CD4-positive, CD25-positive, alpha-beta regulatory T cell (primary cell): ENCODE results near the gene ATAD3B. TPM values are rescaled to one million over a fixed set of nuclear protein-coding genes. Genes with fewer than 3 reads are reported as not detected.
"Not testable (repeated sequence)": the region's sequence is repeated elsewhere in the genome, so short reads cannot be mapped to it uniquely, and the experiment has no call there.

Experiments used
- ATAC-seq, 2 donors: fragments of 150-1000 bp; cut with Tn5 transposase; one replicate each; pipeline ENCODE4 v1.10.0; 2021; ENCODE audit warnings: low read depth in 2 of 2, moderate number of reproducible peaks in 2 of 2, moderate library complexity in 1 of 2
- DNase-seq, 3 donors: peaks; one replicate each; pipeline versions ENCODE4 v3.0.0 to v3.0.0-alpha.2; 2012 to 2022; ENCODE audit warnings: mixed read lengths in 1 of 3
- H3K27ac ChIP-seq: one replicate; pipeline ENCODE4 v1.7.0; 2013; ENCODE audit warnings: mild to moderate bottlenecking, low read length; ENCODE audit not compliant: insufficient read depth, poor library complexity, severe bottlenecking
- H3K27me3 ChIP-seq: one replicate; pipeline ENCODE4 v1.7.0; 2013; ENCODE audit warnings: low read length; ENCODE audit not compliant: control insufficient read depth, insufficient read depth
- H3K36me3 ChIP-seq: one replicate; pipeline ENCODE4 v1.7.0; 2013; ENCODE audit warnings: mild to moderate bottlenecking, low read length, moderate library complexity; ENCODE audit not compliant: control insufficient read depth, insufficient read depth
- H3K4me1 ChIP-seq: 2 replicates; pipeline ENCODE4 v1.7.0; 2013; ENCODE audit warnings: mild to moderate bottlenecking, low read length; ENCODE audit not compliant: insufficient read depth, control insufficient read depth, poor library complexity, severe bottlenecking
- H3K4me3 ChIP-seq: one replicate; pipeline ENCODE4 v1.7.0; 2013; ENCODE audit warnings: low read depth, mild to moderate bottlenecking, low read length, moderate library complexity
- H3K9me3 ChIP-seq, 2 experiments: 1 replicate in 1 of 2; 2 replicates in 1 of 2; pipeline ENCODE4 v1.7.0; 2013; ENCODE audit warnings: low read length in 2 of 2, mild to moderate bottlenecking in 1 of 2, moderate library complexity in 1 of 2; ENCODE audit not compliant: control insufficient read depth in 2 of 2
- H3K27ac Mint-ChIP-seq, 3 donors: one replicate each; pipeline ENCODE4 v1.8.0; 2020 to 2022; ENCODE audit warnings: mild to moderate bottlenecking in 3 of 3, mixed read lengths in 3 of 3, moderate library complexity in 2 of 3
- H3K27me3 Mint-ChIP-seq: one replicate; pipeline ENCODE4 v1.8.0; 2022; ENCODE audit warnings: mild to moderate bottlenecking, mixed read lengths
- H3K36me3 Mint-ChIP-seq: one replicate; pipeline ENCODE4 v1.8.0; 2020; ENCODE audit warnings: mixed read lengths
- H3K4me1 Mint-ChIP-seq, 4 donors: one replicate each; pipeline ENCODE4 v1.8.0; 2020 to 2022; ENCODE audit warnings: mixed read lengths in 4 of 4, mild to moderate bottlenecking in 1 of 4
- H3K4me3 Mint-ChIP-seq, 4 donors: one replicate each; pipeline ENCODE4 v1.8.0; 2020 to 2022; ENCODE audit warnings: mild to moderate bottlenecking in 4 of 4, mixed read lengths in 4 of 4, moderate library complexity in 3 of 4
- H3K9me3 Mint-ChIP-seq, 7 donors: one replicate each; pipeline ENCODE4 v1.8.0; 2020 to 2022; ENCODE audit warnings: mixed read lengths in 7 of 7, mild to moderate bottlenecking in 3 of 7, moderate library complexity in 2 of 7
- polyA plus RNA-seq, 4 donors: library from polyadenylated mRNA; unstranded; fragments of 300-500 nt; fragmentation: Illumina TruSeq; gene quantifications; one replicate each; pipeline ENCODE4 v1.2.3, GENCODE V29; 2021
- total RNA-seq: library from RNA; stranded (reverse); gene quantifications from one replicate; pipeline ENCODE4 v1.2.3, GENCODE V29; 2022

The ATAD3B gene
- total and polyA plus RNA-seq, 5 donors from 2014 or later, result 2.3 to 39.4 (median 3.6) TPM

- not testable (repeated sequence) for H3K9me3 Mint-ChIP-seq, H3K4me3 ChIP-seq, H3K27me3 ChIP-seq, H3K27ac ChIP-seq, H3K27me3 Mint-ChIP-seq, DNase-seq, ATAC-seq, H3K9me3 ChIP-seq, H3K36me3 Mint-ChIP-seq, H3K36me3 ChIP-seq, H3K27ac Mint-ChIP-seq, H3K4me3 Mint-ChIP-seq
- H3K4me1 ChIP-seq, result peaks cover 16% of the 10 kb centered on the region
- peaks cover 4 to 27% (median 18%) of the 10 kb centered on the region in 4 donors for H3K4me1 Mint-ChIP-seq
Measured at GRCh38 chr1:1508775-1509464, 37.4 kb downstream of the ATAD3B start.

- H3K4me3 ChIP-seq, H3K9me3 Mint-ChIP-seq, H3K27ac Mint-ChIP-seq, DNase-seq, H3K27me3 Mint-ChIP-seq, H3K27me3 ChIP-seq, H3K36me3 ChIP-seq, H3K27ac ChIP-seq, ATAC-seq, H3K9me3 ChIP-seq, H3K4me3 Mint-ChIP-seq, H3K36me3 Mint-ChIP-seq: not testable (repeated sequence)
- peaks cover 4 to 27% (median 18%) of the 10 kb centered on the region in 4 donors for H3K4me1 Mint-ChIP-seq
- peaks cover 16% of the 10 kb centered on the region for H3K4me1 ChIP-seq
Measured at GRCh38 chr1:1509465-1509850, 37.9 kb downstream of the ATAD3B start.

- Mint-ChIP-seq H3K4me1 (peaks cover 4 to 21% (median 8%) of the 10 kb centered on the region in 4 donors), H3K36me3 (no peaks in the 10 kb centered on the region), H3K4me3 (peak overlapping the region; percentile 86 to 98 (median 92)), H3K27ac (peak overlapping the region; percentile 80 to 95 (median 89)), H3K9me3 (peaks cover 0 to 4% (median 0%) of the 10 kb centered on the region in 7 donors), H3K27me3 (no peaks in the 10 kb centered on the region)
- Histone ChIP-seq H3K27ac (peak overlapping the region; percentile 94), H3K9me3 (no peaks in the 10 kb centered on the region), H3K4me3 (peak overlapping the region; percentile 85), H3K4me1 (peaks cover 8% of the 10 kb centered on the region), H3K36me3 (no peaks in the 10 kb centered on the region), H3K27me3 (no peaks in the 10 kb centered on the region)
- DNase-seq (peak in 2 of 3 donors; percentile 4 to 18), ATAC-seq (no peak)
Measured at GRCh38 chr1:1510912-1511532, 39.5 kb downstream of the ATAD3B start.

- Mint-ChIP-seq H3K27me3 (no peaks in the 10 kb centered on the region), H3K4me1 (peaks cover 4 to 21% (median 8%) of the 10 kb centered on the region in 4 donors), H3K36me3 (no peaks in the 10 kb centered on the region), H3K27ac (peak within 1 kb of the TSS; percentile 80 to 95 (median 89)), H3K9me3 (peaks cover 0 to 4% (median 0%) of the 10 kb centered on the region in 7 donors), H3K4me3 (peak within 1 kb of the TSS; percentile 91 to 98 (median 96))
- Histone ChIP-seq H3K4me1 (peaks cover 8% of the 10 kb centered on the region), H3K9me3 (no peaks in the 10 kb centered on the region), H3K27ac (peak within 1 kb of the TSS; percentile 94), H3K4me3 (peak within 1 kb of the TSS; percentile 85), H3K36me3 (no peaks in the 10 kb centered on the region), H3K27me3 (no peaks in the 10 kb centered on the region)
- peak; percentile 93 to 98 (median 94) for DNase-seq
- ATAC-seq, result peak; percentile 92 to 94
Measured at GRCh38 chr1:1511533-1512285, 40.1 kb downstream of the ATAD3B start, which contains the start of gene ATAD3A. Gene ATAD3A (plus strand): TSS chr1:1512162. CDS start chr1:1512269, 107 bp downstream.

DNA sequence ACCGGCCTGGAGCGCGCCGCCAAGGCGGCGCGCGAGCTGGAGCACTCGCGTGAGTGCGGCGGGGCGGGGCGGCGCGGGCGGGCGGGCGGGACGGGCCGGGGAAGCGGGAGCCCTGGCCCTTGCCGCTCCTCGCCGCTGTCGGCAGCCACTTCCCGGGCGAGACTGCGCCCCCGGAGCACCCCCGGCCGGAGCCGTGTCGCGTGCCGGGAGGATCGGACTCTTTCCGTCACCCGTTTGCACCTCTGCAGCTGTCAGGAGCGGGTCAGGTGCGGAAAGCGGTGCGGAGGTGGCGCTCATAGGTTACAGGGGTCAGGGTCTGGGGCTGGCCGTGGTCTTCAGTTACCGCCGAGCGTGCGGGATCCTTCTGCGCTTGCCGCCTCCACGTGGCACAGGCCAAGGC, 40.9 kb downstream of the ATAD3B start:
- Mint-ChIP-seq H3K4me3 (peak overlapping the region; percentile 76 to 98 (median 86)), H3K4me1 (peaks cover 0 to 21% (median 7%) of the 10 kb centered on the region in 4 donors)
- ATAC-seq, result peak; percentile 3 to 5
- H3K36me3 Mint-ChIP-seq, H3K4me3 ChIP-seq, H3K27me3 Mint-ChIP-seq, H3K27me3 ChIP-seq, H3K27ac ChIP-seq, H3K4me1 ChIP-seq, H3K9me3 ChIP-seq, H3K36me3 ChIP-seq, H3K27ac Mint-ChIP-seq, H3K9me3 Mint-ChIP-seq: not testable (repeated sequence)
- DNase-seq, result peak; percentile 17 to 34 (median 18)

DNA sequence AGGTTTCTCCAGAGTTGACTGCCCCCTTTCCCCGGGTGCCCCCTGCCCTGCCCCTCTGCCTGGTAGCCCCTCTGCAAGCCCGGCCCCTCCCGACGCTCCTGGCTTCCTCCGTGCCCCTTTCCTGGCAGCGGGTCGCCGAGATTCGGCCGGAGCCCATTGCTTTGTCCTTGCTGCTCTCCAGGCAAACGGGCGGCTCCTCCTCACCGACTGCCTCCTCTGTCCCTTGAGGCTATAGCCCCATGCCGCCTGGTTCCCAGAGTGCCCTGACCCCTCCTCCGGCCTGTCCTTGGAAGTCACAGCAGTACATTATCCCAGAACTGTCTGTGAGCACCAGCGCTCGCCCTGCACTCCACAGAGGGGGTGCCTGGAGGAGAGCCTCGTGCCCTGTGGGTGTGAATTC, 42.1 kb downstream of the ATAD3B start:
- H3K9me3 ChIP-seq, ATAC-seq: not testable (repeated sequence)

GRCh38 chr1:1514376-1514775, 42.8 kb downstream of the ATAD3B start:
- H3K27ac Mint-ChIP-seq, H3K4me3 ChIP-seq, H3K4me1 ChIP-seq, H3K9me3 ChIP-seq, H3K36me3 ChIP-seq, DNase-seq, H3K27ac ChIP-seq, H3K36me3 Mint-ChIP-seq, H3K4me3 Mint-ChIP-seq, H3K27me3 ChIP-seq, ATAC-seq, H3K9me3 Mint-ChIP-seq, H3K27me3 Mint-ChIP-seq: not testable (repeated sequence)
- H3K4me1 Mint-ChIP-seq, result peaks cover 0 to 21% (median 6%) of the 10 kb centered on the region in 4 donors

More for the DNA sequence above, 42.1 kb downstream of the ATAD3B start:
- not testable (repeated sequence) for H3K27ac ChIP-seq, H3K4me1 ChIP-seq, H3K27me3 Mint-ChIP-seq, H3K9me3 Mint-ChIP-seq, H3K4me3 ChIP-seq, H3K36me3 Mint-ChIP-seq, DNase-seq, H3K27me3 ChIP-seq, H3K36me3 ChIP-seq
- Mint-ChIP-seq H3K4me1 (peaks cover 0 to 21% (median 6%) of the 10 kb centered on the region in 4 donors), H3K4me3 (peak overlapping the region in 2 of 4 donors; percentile 75 to 78), H3K27ac (peak overlapping the region in 1 of 3 donors; percentile 29)
